GM19372 (cell line): ENCODE data around the gene ZNF561.
"Not testable (repeated sequence)": the region's sequence is repeated elsewhere in the genome, so short reads cannot be mapped to it uniquely, and the experiment has no call there.

Experiments
- ATAC-seq: cut with Tn5 transposase; IDR thresholded peaks from one replicate; pipeline ENCODE4 v1.9.1; 2021; ENCODE audit warnings: mild to moderate bottlenecking, low read depth, moderate library complexity; ENCODE audit not compliant: unreplicated experiment

The ZNF561 gene

DNA sequence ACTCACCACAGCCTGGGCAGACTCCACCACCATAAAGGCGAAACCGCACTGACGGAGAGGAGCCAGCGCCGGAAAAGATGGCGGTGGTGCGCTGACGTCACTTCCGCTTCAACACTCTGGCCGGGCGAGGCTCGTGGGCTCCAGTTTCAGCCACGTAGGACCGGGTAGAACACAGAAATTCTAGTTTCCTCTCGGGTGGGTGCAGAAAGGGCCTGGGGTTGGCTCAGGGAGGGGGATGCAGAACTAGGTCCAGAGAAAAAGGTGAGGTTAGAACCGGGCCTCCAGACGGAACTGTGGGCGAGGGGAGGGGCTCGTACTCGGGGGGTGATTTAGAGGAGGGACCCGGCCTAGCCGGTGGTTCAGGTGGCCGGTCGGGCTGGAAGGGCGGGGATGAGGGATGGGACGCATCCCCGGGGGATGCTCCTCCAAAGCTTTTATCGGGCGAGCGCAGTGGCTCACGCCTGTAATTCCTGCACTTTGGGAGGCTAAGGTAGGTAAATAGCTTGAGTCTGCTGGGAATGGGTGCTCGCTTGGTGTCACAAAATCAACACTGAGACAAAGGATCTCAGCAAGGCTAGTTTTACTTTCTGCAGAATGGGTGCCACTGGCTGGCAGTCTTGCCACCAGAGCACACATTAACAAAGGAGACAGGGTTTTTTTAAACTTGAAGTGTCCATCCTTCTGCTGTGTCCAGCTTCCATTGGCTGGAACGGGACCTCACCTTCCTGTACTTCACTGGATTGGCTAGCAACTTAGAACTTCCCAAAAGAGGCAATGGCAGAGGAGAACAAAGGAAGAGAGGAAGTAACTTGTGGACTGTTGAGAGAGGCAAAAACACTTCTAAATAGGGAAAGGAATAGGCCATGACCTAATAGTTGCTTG lies at the start of gene ZNF561:
Gene ZNF561 (minus strand): TSS at position 77 of the 882 bp plus-strand sequence. CDS start 1,776 bp downstream, outside the sequence.
- ATAC-seq, result peak; percentile 85

DNA sequence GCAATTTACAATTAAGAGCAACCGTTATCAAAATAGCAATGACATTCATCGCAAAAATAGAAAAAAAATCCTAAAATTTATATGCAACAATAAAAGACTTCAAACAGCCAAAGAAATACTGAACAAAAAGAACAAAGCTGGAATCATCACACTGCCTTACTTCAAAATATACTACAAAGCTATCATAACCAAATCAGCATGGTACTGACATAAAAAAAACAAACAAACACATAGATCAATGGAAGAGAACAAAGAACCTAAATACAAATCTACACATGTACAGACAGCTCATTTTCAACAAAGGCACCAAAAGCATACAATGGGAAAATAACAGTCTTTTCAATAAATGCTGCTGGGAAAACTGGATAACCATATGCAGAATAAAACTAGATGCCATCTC lies 47.5 kb upstream of the ZNF561 start:
- ATAC-seq, result no peak

GRCh38 chr19:9667898-9668297 lies 46.9 kb upstream of the ZNF561 start:
- ATAC-seq, result no peak

GRCh38 chr19:9658769-9659168 lies 37.7 kb upstream of the ZNF561 start:
- no peak for ATAC-seq

GRCh38 chr19:9653066-9653555 lies 32.1 kb upstream of the ZNF561 start:
- ATAC-seq, result not testable (repeated sequence)

DNA sequence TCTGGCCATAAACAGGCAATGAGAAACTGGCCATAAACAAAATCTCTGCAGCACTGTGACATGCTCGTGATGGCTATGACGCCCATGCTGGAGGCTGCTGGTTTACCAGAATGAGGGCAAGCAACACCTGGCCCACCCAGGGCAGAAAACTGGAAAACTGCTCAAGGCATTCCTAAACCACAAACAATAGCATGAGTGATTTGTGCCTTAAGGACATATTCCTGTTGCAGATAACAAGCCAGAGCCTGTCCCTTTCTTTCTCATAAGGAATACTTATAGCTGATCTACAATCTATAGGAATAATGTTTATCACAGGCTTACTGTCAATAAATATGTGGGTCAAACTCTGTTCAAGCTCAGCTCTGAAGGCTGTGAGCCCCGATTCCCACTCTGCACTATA lies 30.4 kb upstream of the ZNF561 start:
- not testable (repeated sequence) for ATAC-seq

DNA sequence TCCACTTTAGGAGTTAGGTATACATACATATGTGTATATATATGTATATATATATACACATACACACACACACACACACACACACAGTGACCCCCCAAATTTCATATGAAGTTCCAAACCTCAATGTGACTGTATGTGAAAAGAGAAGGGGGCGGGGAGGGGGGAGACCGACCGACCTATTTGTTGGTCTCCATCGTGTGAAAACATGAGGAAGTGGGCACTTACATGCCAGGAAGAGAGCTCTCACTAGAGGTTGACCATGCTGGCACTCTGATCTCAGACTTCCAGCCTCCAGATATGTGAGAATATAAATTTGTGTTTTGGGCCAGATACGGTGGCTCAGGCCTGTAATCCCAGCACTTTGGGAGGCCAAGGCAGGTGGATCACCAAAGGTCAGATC lies 29.3 kb upstream of the ZNF561 start:
- ATAC-seq, result no peak

DNA sequence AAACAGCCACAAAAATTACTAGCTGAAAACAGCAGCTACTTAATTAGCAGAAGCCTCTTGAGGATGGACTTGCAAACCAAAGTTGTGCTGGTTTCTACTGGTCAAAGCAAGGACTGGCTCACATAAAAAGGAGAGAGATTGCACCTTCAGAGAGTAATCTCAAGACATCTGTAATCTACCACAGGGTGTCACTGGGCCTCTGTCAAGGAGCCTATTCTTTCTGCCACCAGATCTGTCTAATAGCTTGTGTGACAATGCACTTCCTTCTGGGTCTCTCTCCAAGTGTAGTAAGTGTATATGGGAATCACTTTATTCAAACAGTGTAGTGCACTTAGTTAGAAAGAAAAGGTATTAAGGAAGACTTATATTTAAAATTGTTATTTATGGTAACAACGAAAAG lies 24.4 kb upstream of the ZNF561 start:
- no peak for ATAC-seq

GRCh38 chr19:9644472-9644871 lies 23.4 kb upstream of the ZNF561 start:
- ATAC-seq, result no peak

- no peak for ATAC-seq
These were observed 20.8 kb upstream of the ZNF561 start for GRCh38 chr19:9641810-9642209.

DNA sequence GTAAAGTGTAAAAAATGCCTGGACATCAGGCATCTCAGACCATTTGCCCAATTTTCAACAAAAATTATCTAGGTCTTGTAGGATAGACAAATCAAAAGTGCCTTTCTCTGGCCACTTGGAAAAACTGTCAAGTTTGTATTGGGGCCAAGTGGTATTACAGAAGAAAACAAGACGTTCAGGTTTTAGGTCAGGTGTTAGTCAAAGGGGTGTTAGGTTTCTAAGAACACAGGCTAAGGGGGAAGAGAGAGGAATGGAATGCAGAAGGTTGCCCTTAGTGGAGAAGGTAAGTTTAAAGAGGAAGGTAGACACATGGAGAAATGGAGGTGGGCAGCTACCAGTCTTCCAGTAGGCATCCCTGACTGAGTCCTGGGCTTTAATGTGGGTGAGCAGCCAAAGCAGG lies 19.9 kb upstream of the ZNF561 start:
- ATAC-seq, result no peak

- no peak for ATAC-seq
These were observed 15.0 kb upstream of the ZNF561 start for GRCh38 chr19:9636018-9636417.

GRCh38 chr19:9627856-9628255 lies 6.8 kb upstream of the ZNF561 start:
- no peak for ATAC-seq

- no peak for ATAC-seq
These were observed 1.5 kb upstream of the ZNF561 start for GRCh38 chr19:9622531-9622930.

GRCh38 chr19:9620842-9621155 lies 233 bp downstream of the ZNF561 start:
- ATAC-seq, result no peak

- no peak for ATAC-seq
These were observed 5.2 kb downstream of the ZNF561 start for GRCh38 chr19:9615844-9616243.

DNA sequence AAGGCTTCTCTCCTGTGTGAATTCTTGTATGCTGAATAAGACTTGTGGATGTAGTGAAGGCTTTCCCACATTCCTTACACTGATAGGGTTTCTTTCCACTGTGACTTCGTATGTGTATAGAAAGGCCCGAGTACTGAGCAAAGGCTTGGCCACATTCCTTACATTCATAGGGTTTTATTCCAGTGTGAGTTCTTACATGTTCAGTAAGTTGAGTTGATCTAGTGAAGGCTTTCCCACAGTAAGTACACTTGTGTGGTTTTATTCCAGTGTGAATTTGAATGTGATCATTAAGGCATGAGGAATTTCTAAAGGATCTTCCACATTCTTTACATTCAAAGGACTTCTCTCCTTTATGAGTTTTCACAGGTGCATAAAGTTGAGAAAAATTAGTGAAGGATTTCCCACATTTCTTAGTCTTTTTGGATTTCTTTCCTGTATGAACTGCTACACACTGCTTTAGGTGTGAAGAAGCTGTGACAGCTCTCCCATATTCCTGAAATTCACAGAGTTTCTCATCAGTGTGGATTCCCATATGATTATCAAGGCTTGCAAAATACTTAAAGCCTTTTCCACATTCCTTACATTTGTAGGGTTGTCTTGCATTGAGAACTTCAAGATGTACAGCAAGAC lies 10.4 kb downstream of the ZNF561 start:
- ATAC-seq, result no peak

- ATAC-seq, result no peak
These were observed 12.1 kb downstream of the ZNF561 start for GRCh38 chr19:9608912-9609311.

DNA sequence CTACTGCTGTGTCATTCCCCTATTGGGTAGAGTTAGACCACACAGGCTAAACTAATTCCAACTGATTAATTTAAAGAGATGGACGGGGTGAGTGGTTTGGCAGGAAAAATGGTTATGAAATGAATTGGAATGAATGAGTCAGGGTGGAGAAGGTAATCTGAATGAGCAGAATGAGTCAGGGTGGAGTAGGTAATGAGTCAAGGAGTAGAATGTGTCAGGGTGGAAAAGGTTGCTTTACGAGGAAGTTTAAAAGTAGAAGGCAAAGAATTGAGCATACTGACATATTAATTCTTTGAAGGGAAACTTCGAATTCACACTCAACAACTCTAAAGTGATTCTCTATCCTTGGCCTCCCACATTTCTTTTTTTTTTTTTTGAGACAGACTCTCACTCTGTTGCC lies 24.0 kb downstream of the ZNF561 start:
- no peak for ATAC-seq

- no peak for ATAC-seq
These were observed 34.3 kb downstream of the ZNF561 start for GRCh38 chr19:9586764-9587163.

- peak; percentile 74 for ATAC-seq
These were observed 36.8 kb downstream of the ZNF561 start, which contains the start of gene ZNF121 for GRCh38 chr19:9584073-9584833. Gene ZNF121 (minus strand): TSS chr19:9584504. CDS start chr19:9568097, 16,407 bp downstream.
